GM23338 (cell line): Measurements from ENCODE around the gene HLA-DQB1. TPM values are rescaled to one million over a fixed set of nuclear protein-coding genes. Genes with fewer than 3 reads are reported as not detected.
"Not testable (repeated sequence)": the region's sequence is repeated elsewhere in the genome, so short reads cannot be mapped to it uniquely, and the experiment has no call there.

Experiments
- ATAC-seq: fragments of 200-7000 bp; cut with Tn5 transposase; 3 replicates; pipeline ENCODE4 v1.9.1; 2020
- DNase-seq: peaks from one replicate; pipeline ENCODE4 v3.0.0-alpha.2; 2015; ENCODE audit warnings: low spot score
- H2AFZ ChIP-seq: fragments of 200-600 bp; sonication (generic); 2 replicates; pipeline ENCODE4 v1.8.0; 2016; ENCODE audit warnings: antibody characterized with exemption, mild to moderate bottlenecking, moderate library complexity
- H3F3A ChIP-seq: fragments of 200-600 bp; sonication (generic); replicated peaks from 2 replicates; pipeline ENCODE4 v1.8.0; 2017; ENCODE audit warnings: antibody characterized with exemption, mixed run types, low read depth
- H3K27ac ChIP-seq: fragments of 200-600 bp; sonication (generic); 2 replicates; pipeline ENCODE4 v1.6.1; 2016; ENCODE audit warnings: low read depth
- H3K27me3 ChIP-seq: fragments of 200-600 bp; sonication (generic); 2 replicates; pipeline ENCODE4 v1.8.0; 2016; ENCODE audit warnings: mild to moderate bottlenecking, mixed run types, moderate library complexity; ENCODE audit not compliant: insufficient read depth
- H3K36me3 ChIP-seq: fragments of 200-600 bp; sonication (generic); 2 replicates; pipeline ENCODE4 v1.8.0; 2016; ENCODE audit warnings: mild to moderate bottlenecking; ENCODE audit not compliant: insufficient read depth
- H3K4me1 ChIP-seq: fragments of 200-600 bp; sonication (generic); 2 replicates; pipeline ENCODE4 v1.8.0; 2016; ENCODE audit warnings: mild to moderate bottlenecking, moderate library complexity; ENCODE audit not compliant: insufficient read depth
- H3K4me2 ChIP-seq: fragments of 200-600 bp; sonication (generic); 2 replicates; pipeline ENCODE4 v1.7.1; 2017; ENCODE audit warnings: mixed run types
- H3K4me3 ChIP-seq: fragments of 200-600 bp; sonication (generic); 2 replicates; pipeline ENCODE4 v1.6.1; 2016; ENCODE audit warnings: mixed run types
- H3K79me2 ChIP-seq: fragments of 200-600 bp; sonication (generic); replicated peaks from 2 replicates; pipeline ENCODE4 v1.8.0; 2017; ENCODE audit warnings: mild to moderate bottlenecking; ENCODE audit not compliant: insufficient read depth
- H3K9me2 ChIP-seq: fragments of 200-600 bp; sonication (generic); 2 replicates; pipeline ENCODE4 v1.8.0; 2017; ENCODE audit not compliant: insufficient read depth
- H4K20me1 ChIP-seq: fragments of 200-600 bp; sonication (generic); replicated peaks from 2 replicates; pipeline ENCODE4 v1.8.0; 2017; ENCODE audit warnings: mild to moderate bottlenecking; ENCODE audit not compliant: insufficient read depth
- H3K27ac Mint-ChIP-seq: 2 replicates; pipeline ENCODE4 v1.8.0; 2020; ENCODE audit warnings: inconsistent platforms, mild to moderate bottlenecking, moderate library complexity, mixed read lengths
- H3K27me3 Mint-ChIP-seq: 3 replicates; pipeline ENCODE4 v1.8.0; 2022; ENCODE audit warnings: low read depth, mild to moderate bottlenecking, moderate library complexity, mixed read lengths, inconsistent platforms; ENCODE audit not compliant: insufficient read depth, poor library complexity
- H3K36me3 Mint-ChIP-seq: 3 replicates; pipeline ENCODE4 v1.8.0; 2021; ENCODE audit warnings: low read depth, mild to moderate bottlenecking, inconsistent platforms, moderate library complexity, mixed read lengths
- H3K4me1 Mint-ChIP-seq: 3 replicates; pipeline ENCODE4 v1.8.0; 2020; ENCODE audit warnings: mild to moderate bottlenecking, inconsistent platforms, mixed read lengths
- H3K4me3 Mint-ChIP-seq: 3 replicates; pipeline ENCODE4 v1.8.0; 2021; ENCODE audit warnings: moderate library complexity, mild to moderate bottlenecking, inconsistent platforms, mixed read lengths
- H3K9me3 Mint-ChIP-seq: 3 replicates; pipeline ENCODE4 v1.8.0; 2020; ENCODE audit warnings: moderate library complexity, mild to moderate bottlenecking, inconsistent platforms, mixed read lengths
- CREB1 ChIP-seq: fragments of 250-450 bp; sonication (Bioruptor Pico); IDR thresholded peaks from 2 replicates; pipeline ENCODE4 v1.5.0; 2020; ENCODE audit warnings: low read depth, mild to moderate bottlenecking, moderate library complexity
- EZH2phosphoT487 ChIP-seq: fragments of 200-600 bp; sonication (generic); IDR thresholded peaks from one replicate; pipeline ENCODE4 v1.8.1; 2018; ENCODE audit warnings: antibody characterized with exemption; ENCODE audit not compliant: unreplicated experiment
- JUNB ChIP-seq: IDR thresholded peaks from one replicate; pipeline ENCODE4 v1.6.1; 2016; ENCODE audit warnings: antibody characterized with exemption; ENCODE audit not compliant: unreplicated experiment
- NANOG ChIP-seq: IDR thresholded peaks from 2 replicates; pipeline ENCODE4 v1.6.1; 2016; ENCODE audit warnings: antibody characterized with exemption, borderline replicate concordance
- POLR2AphosphoS5 ChIP-seq: IDR thresholded peaks from 2 replicates; pipeline ENCODE4 v1.6.1; 2016; ENCODE audit warnings: antibody characterized with exemption, low read depth
- REST ChIP-seq: IDR thresholded peaks from one replicate; pipeline ENCODE4 v1.6.1; 2018; ENCODE audit warnings: antibody characterized with exemption; ENCODE audit not compliant: unreplicated experiment
- ZNF114 ChIP-seq: fragments of 250-450 bp; sonication (Bioruptor Pico); IDR thresholded peaks from 2 replicates; pipeline ENCODE4 v1.5.0; 2020; ENCODE audit warnings: mild to moderate bottlenecking, moderate library complexity
- ZNF331 ChIP-seq: fragments of 250-450 bp; sonication (Bioruptor Pico); IDR thresholded peaks from 2 replicates; pipeline ENCODE4 v1.5.0; 2020; ENCODE audit warnings: low read depth, mild to moderate bottlenecking, moderate library complexity
- ZNF462 ChIP-seq: fragments of 250-450 bp; sonication (Bioruptor Pico); IDR thresholded peaks from 2 replicates; pipeline ENCODE4 v1.5.0; 2020; ENCODE audit warnings: mild to moderate bottlenecking, moderate library complexity
- polyA plus RNA-seq: library from polyadenylated mRNA; unstranded; fragments of >200 nt; fragmentation: Nextera tagmentation; extraction: Ambion mirVana; gene quantifications from 2 replicates; pipeline ENCODE4 v1.2.1, GENCODE V29; 2016
- total RNA-seq: library from RNA; depleted of rRNA; stranded (reverse); fragments of >200 nt; shearing (Covaris generic); gene quantifications from 2 replicates; pipeline ENCODE4 v1.2.3, GENCODE V29; 2014

The HLA-DQB1 gene
- total and polyA plus RNA-seq, 2 experiments from 2014 or later = 5.7 to 6.5 TPM

GRCh38 chr6:32674123-32674522, 7.7 kb upstream of the HLA-DQB1 start:
- H3K27ac ChIP-seq, H3K4me2 ChIP-seq, H3K4me1 Mint-ChIP-seq, ATAC-seq, H3K4me3 ChIP-seq, H3K27me3 Mint-ChIP-seq, H3K27me3 ChIP-seq, H3K27ac Mint-ChIP-seq, H3K9me2 ChIP-seq, H3K4me1 ChIP-seq, DNase-seq, H3K4me3 Mint-ChIP-seq, H3K79me2 ChIP-seq, H3F3A ChIP-seq, H3K36me3 ChIP-seq, H2AFZ ChIP-seq, H4K20me1 ChIP-seq: not testable (repeated sequence)
- H3K36me3 Mint-ChIP-seq = peaks cover 13% of the 10 kb centered on the region; the same call in 2 of the 3 replicates
- H3K9me3 Mint-ChIP-seq = peaks cover 40% of the 10 kb centered on the region

GRCh38 chr6:32671908-32672307, 5.5 kb upstream of the HLA-DQB1 start:
- H3F3A ChIP-seq, DNase-seq, H3K9me2 ChIP-seq, H3K79me2 ChIP-seq, H3K36me3 Mint-ChIP-seq, H3K4me3 ChIP-seq, H3K4me2 ChIP-seq, H2AFZ ChIP-seq, H3K27ac Mint-ChIP-seq, ATAC-seq, H3K4me3 Mint-ChIP-seq, H3K36me3 ChIP-seq, H3K4me1 ChIP-seq, H3K4me1 Mint-ChIP-seq, H4K20me1 ChIP-seq, H3K27ac ChIP-seq, H3K27me3 ChIP-seq, H3K27me3 Mint-ChIP-seq: not testable (repeated sequence)
- H3K9me3 Mint-ChIP-seq = peaks cover 26% of the 10 kb centered on the region

GRCh38 chr6:32669893-32670292, 3.4 kb upstream of the HLA-DQB1 start:
- Mint-ChIP-seq H3K36me3 (peaks cover 6% of the 10 kb centered on the region; the same call in 2 of the 3 replicates), H3K4me3 (no peak overlapping the region), H3K9me3 (peaks cover 24% of the 10 kb centered on the region), H3K27me3 (peaks cover 16% of the 10 kb centered on the region), H3K27ac (no peak overlapping the region), H3K4me1 (peaks cover 21% of the 10 kb centered on the region)
- Histone ChIP-seq H4K20me1 (no peaks in the 10 kb centered on the region), H3K9me2 (no peaks in the 10 kb centered on the region), H3K27me3 (peaks cover 14% of the 10 kb centered on the region), H3K4me3 (no peak overlapping the region), H3K4me2 (no peak overlapping the region), H3K36me3 (no peaks in the 10 kb centered on the region), H3K79me2 (no peaks in the 10 kb centered on the region), H3F3A (no peaks in the 10 kb centered on the region), H2AFZ (no peak overlapping the region), H3K4me1 (no peaks in the 10 kb centered on the region), H3K27ac (no peak overlapping the region)
- no peak for DNase-seq
- no peak for ATAC-seq
- TF ChIP-seq EZH2phosphoT487 (no peak), CREB1 (no peak), ZNF331 (CRISPR knock-in tag) (no peak), JUNB (no peak), POLR2AphosphoS5 (no peak), ZNF114 (CRISPR knock-in tag) (no peak), REST (no peak), ZNF462 (CRISPR knock-in tag) (no peak), NANOG (no peak)
